NCI-H446 (cell line): ENCODE data around the gene GPR180.

Experiments
- DNase-seq, 2 experiments: peaks; one replicate each; lab custom pipeline; 2025; lab: John Stamatoyannopoulos, UW

The GPR180 gene

GRCh38 chr13:94601446-94602431 lies at the start of gene GPR180:
GPR180 (plus strand) TSS chr13:94601857; CDS start chr13:94601928, 71 bp downstream.
- peak; percentile 78 to 88 for DNase-seq

- DNase-seq = no peak
Measured at GRCh38 chr13:94552095-94552494, 49.6 kb upstream of the GPR180 start.

GRCh38 chr13:94553766-94554165 lies 47.9 kb upstream of the GPR180 start:
- DNase-seq = no peak

GRCh38 chr13:94556041-94556440 lies 45.6 kb upstream of the GPR180 start:
- no peak for DNase-seq

GRCh38 chr13:94556621-94557020 lies 45.0 kb upstream of the GPR180 start:
- DNase-seq = no peak

GRCh38 chr13:94557684-94558235 lies 43.9 kb upstream of the GPR180 start:
- no peak for DNase-seq

GRCh38 chr13:94558716-94559115 lies 42.9 kb upstream of the GPR180 start:
- DNase-seq = no peak

GRCh38 chr13:94559222-94559795 lies 42.3 kb upstream of the GPR180 start:
- no peak for DNase-seq

GRCh38 chr13:94560116-94560515 lies 41.5 kb upstream of the GPR180 start:
- no peak for DNase-seq

GRCh38 chr13:94561126-94561525 lies 40.5 kb upstream of the GPR180 start:
- no peak for DNase-seq

GRCh38 chr13:94567581-94567980 lies 34.1 kb upstream of the GPR180 start:
- no peak for DNase-seq

GRCh38 chr13:94568443-94568842 lies 33.2 kb upstream of the GPR180 start:
- no peak for DNase-seq

- no peak for DNase-seq
Measured at GRCh38 chr13:94569615-94570014, 32.0 kb upstream of the GPR180 start.

- no peak for DNase-seq
Measured at GRCh38 chr13:94579063-94579462, 22.6 kb upstream of the GPR180 start.

GRCh38 chr13:94583926-94584325 lies 17.7 kb upstream of the GPR180 start:
- no peak for DNase-seq

- no peak for DNase-seq
Measured at GRCh38 chr13:94585543-94586101, 16.0 kb upstream of the GPR180 start.

- no peak for DNase-seq
Measured at GRCh38 chr13:94586371-94586770, 15.3 kb upstream of the GPR180 start.

- no peak for DNase-seq
Measured at GRCh38 chr13:94588541-94588940, 13.1 kb upstream of the GPR180 start.

- DNase-seq = no peak
Measured at GRCh38 chr13:94590744-94591143, 10.9 kb upstream of the GPR180 start.

- DNase-seq = no peak
Measured at GRCh38 chr13:94595001-94595949, 6.4 kb upstream of the GPR180 start.

GRCh38 chr13:94595950-94596574 lies 5.6 kb upstream of the GPR180 start, which contains the start of gene TGDS:
TGDS (minus strand) TSS chr13:94596152; CDS start chr13:94596136, 16 bp downstream.
- DNase-seq = peak; percentile 10 to 63
